GM18526 (cell line): ENCODE measurements around the gene IL5.
A peak's percentile ranks its signal among the peaks of the same experiment; 100 is the strongest.

Experiments used
- POLR2A ChIP-seq: IDR thresholded peaks from 3 replicates; pipeline ENCODE4 v1.6.1; 2011; ENCODE audit not compliant: insufficient read length; ENCODE audit errors: extremely low read depth

Gene IL5

DNA sequence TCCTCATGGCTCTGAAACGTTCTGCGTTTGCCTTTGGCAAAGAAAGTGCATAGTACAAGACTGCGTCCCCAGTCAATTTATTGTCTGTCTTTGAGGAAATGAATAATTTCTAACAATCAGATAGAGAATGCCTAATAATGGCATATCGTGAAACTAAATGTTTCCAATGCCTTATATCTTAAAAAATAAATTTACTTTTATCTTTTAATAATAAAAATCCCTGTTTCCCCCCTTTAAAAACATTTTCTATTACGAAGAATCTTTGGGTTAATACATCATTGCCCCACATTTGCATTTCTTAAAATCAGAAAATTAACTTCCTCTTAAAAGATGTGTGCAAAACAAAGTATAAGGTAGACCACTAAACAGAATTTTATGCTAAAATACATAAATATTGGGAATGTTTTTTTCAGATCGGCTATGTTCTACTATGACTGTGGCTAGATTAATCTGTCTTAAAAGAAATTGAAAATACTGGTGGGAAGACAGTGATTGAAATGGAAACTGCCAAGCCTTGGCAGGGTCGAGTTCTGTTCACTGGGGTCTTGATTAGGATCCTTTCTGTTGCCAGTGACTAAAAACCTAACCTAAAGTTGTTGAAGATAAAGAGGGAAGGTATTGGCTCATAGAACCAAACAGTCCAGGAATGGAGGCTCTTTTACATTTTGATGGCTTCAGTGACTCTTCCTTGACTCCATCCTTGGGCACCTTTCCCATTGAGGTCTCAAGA lies at the start of gene IL5:
IL5 (minus strand) TSS at position 51 of the 730 bp plus-strand sequence; CDS start at position 7, 44 bp downstream.
- no peak for TF ChIP-seq POLR2A

GRCh38 chr5:132592521-132592920 lies 49.2 kb upstream of the IL5 start:
- no peak for TF ChIP-seq POLR2A

GRCh38 chr5:132591145-132591544 lies 47.8 kb upstream of the IL5 start:
- no peak for TF ChIP-seq POLR2A

- no peak for TF ChIP-seq POLR2A
These were observed 46.1 kb upstream of the IL5 start for GRCh38 chr5:132589467-132589866.

DNA sequence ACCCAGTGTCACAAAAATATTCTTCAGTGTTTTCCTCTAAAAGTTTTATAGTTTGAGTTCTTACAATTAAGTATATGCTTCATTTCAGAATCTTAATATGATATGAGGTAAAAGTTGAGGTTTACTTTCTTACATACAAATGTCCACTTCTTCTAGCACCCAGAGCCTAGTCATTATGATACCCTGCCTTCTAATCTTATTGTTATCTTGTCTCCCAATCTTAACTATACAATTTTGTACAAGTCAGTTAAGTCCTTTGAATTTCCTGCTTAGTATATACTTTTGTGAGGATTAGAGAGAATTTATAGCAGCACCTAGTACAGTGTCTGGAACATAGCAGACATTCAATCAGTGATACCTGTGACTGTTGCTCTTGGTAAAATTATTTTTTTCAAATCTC lies 42.7 kb upstream of the IL5 start:
- TF ChIP-seq POLR2A = no peak

DNA sequence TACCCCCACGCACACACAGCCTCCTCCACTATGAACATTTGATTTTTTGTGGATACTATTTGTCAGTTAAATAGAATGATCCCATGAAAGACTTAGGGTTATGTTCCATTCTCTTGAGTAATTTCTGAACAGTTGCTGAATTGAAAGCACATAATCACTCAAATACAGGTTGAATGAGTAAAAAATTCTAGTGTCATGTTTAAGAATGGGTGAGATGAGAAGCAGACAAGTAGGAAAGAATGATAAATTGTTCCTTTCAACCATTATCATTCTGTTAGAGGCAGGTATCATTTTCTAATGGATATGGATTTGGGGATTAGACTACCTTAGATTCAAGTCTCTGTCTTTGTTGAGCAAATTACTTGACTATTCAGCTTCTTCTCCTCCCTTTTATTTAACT lies 32.8 kb upstream of the IL5 start:
- TF ChIP-seq POLR2A = no peak

DNA sequence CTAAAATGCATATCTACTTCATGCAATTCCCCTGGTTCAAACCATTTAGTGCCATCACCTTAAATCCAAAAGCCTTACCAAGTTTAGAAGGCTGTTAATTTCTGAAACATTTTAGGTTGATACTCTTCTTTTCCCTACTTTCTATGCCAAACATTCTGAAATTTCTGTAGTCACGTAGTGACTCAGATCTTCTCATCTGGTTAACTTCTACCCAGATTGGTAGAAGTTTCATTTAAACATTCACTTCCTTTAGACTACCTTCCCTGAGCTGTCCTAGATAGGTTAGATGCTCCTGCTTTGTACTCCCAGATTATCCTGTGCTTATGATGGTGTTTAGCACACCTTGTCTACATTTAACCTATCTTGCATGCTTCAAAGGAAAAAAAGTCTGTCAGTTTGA lies 23.3 kb upstream of the IL5 start:
- no peak for TF ChIP-seq POLR2A

- TF ChIP-seq POLR2A = no peak
These were observed 18.3 kb upstream of the IL5 start for GRCh38 chr5:132561601-132562000.

GRCh38 chr5:132559383-132560060 lies 16.2 kb upstream of the IL5 start:
- TF ChIP-seq POLR2A = no peak

- TF ChIP-seq POLR2A = no peak
These were observed 14.3 kb upstream of the IL5 start for GRCh38 chr5:132557478-132558172.

- TF ChIP-seq POLR2A = peak; percentile 92
These were observed 13.6 kb upstream of the IL5 start, which contains the start of gene RAD50 for GRCh38 chr5:132556763-132557477. TSS of gene RAD50 (plus strand) at chr5:132556977. CDS start at chr5:132557325, 348 bp downstream.

DNA sequence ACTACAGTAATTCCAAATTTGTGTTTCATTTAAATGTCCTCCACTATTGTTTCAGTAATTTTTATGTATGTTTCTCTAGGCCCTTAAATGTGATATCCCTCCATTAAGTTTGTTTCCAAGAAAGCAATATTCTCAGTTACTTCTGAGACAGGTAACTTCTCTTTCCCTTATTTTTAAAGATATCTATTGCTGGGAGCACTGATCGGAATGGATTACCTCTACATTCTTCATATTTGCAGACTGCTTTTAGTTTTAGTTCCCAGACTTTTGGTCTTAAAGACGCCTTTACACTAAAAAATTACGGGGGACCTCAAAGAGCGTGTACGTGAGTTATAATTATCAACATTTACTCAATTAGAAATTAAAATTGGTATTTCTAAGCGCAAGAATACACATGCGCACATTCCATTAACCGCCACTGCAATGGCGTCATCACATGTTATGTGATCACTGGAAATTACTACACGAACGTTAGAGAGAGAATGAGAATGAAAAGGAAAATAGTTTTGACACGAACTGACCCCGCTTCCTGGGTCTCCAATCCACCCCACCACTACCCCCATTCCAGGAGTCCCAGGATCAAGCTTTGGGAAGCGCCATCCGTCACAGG lies 12.9 kb upstream of the IL5 start:
- no peak for TF ChIP-seq POLR2A

DNA sequence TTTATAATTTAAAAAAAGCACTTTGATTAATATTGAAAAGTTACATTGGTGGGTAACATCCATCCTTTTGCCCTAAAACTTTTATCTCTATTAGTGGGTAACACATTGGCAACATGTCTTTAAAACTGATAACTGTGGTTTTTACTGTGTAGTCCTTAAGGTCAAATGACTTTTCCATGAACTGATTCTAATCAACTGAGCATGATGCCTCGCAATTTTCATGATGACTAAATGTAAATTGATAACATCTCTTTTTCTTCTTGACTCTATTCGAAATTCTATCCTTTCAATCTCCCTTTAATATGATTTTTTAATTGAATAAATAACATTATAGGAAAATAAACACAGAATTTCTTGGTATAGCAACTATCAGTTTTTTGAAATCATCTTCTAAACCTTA lies 6.3 kb upstream of the IL5 start:
- TF ChIP-seq POLR2A = no peak

DNA sequence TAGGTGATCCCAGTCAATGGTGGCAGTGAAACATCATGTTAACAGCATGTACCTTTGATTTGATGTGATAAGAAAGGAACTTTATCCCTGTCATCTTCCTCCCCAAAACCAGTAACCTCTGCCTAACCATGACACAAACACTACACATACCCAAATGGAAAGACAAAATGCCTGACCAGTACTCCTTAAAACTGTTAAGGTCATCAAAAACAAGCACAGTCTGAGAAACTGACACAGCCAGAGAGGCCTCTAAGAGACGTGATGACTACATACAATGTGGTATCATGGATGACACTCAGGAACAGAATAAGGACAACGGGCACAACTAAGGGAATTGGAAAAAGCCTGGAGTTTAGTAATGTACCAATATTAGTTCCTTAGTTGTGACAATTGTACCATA lies 3.9 kb upstream of the IL5 start:
- TF ChIP-seq POLR2A = no peak

DNA sequence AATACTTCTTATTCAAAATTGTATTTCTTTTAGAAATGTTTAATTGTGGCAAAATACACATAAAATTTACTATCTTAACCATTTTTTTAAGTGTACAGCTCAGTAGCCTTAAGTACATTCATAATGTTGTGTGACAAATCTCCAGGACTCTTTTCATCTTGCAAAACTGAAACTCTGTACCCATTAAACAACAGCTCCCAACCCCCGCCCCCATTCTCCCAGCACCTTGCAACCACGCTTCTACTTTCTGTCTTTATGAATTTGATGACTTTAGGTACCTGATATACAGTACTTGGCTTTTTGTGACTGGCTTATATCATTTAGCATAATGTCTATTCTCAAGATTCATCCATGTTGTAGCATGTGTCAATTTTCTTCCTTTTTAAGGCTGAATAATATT lies 2.8 kb upstream of the IL5 start:
- no peak for TF ChIP-seq POLR2A
